GM12873 (cell line): ENCODE measurements around the gene CFAP52.
A peak's percentile ranks its signal among the peaks of the same experiment; 100 is the strongest.

ENCODE experiments used
- CTCF ChIP-seq: IDR thresholded peaks from 2 replicates; pipeline ENCODE4 v1.5.1; 2012; ENCODE audit warnings: low read depth, mild to moderate bottlenecking, moderate library complexity, low read length, control low read depth; ENCODE audit not compliant: insufficient read depth; ENCODE audit errors: missing control alignments

Gene CFAP52

GRCh38 chr17:9576521-9577372, at the start of gene CFAP52:
TSS of gene CFAP52 (plus strand) at chr17:9576642. CDS start at chr17:9576696, 54 bp downstream.
- peak; percentile 62 for TF ChIP-seq CTCF

- TF ChIP-seq CTCF = no peak
Measured at GRCh38 chr17:9527788-9528187, 48.7 kb upstream of the CFAP52 start.

DNA sequence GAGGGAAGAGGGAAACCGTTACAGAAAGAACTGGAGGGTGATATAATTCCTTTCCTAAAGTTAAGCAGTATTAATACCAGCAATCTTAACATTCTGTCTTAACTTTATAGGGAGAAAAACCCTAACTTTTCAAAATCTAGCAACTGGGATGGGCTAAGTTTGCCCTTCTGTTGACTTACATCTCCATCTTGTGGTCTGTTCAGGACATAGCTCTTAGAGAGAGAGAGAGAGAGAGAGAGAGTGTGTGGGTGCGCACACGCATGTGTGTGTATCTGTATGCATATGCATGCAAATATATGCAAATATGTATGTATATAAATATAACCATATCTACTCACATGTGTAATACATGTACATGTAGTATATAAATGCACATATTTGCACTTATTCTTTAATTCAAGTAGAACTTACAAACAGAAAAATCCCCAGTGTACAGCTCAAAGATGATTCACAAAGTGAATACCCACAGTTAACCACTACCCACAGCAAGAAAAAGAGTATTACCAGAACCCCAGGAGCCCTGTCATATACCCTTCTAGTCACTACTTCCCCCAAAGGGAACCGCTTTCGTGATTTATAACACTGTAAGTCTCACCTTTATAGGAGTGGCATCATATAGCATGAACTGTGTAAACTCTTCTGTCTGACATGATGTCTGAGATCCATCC, 47.3 kb upstream of the CFAP52 start:
- peak; percentile 53 for TF ChIP-seq CTCF

DNA sequence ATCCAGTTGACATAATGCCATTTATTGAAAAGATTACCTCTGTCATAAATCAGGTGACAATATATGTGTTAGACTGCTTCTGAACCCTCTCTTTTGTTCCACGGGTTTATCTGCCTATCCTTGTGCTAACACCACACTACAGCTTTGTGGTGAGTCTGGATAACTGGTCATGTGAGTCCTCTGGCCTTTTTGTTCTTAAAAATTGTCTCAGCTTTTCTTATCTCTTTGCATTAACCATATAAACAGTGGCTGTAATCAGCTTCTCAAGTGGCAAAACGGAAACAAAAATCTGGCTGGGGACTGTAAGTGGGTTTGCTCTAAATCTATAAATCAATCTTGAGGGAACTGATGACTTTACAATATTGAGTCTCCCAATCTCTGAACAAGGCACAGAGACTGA, 45.4 kb upstream of the CFAP52 start:
- no peak for TF ChIP-seq CTCF

DNA sequence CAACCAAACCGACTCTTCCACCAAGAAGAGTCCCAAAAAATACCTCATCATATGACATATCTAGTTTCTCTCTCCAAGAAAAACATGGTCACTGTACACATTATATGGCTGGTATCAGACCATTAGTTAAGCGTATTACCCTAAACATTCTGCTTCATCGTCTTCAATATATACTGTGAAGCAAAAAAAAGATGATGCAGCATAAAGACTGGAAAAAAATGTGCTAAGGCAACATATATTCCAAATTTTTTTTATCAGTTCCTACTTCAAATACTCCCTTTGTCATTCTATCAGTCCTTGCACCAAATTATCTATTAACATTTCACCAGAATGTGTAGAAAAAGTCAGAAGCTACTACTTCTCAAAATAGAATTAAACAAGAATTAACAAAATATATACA, 43.7 kb upstream of the CFAP52 start:
- TF ChIP-seq CTCF = no peak

DNA sequence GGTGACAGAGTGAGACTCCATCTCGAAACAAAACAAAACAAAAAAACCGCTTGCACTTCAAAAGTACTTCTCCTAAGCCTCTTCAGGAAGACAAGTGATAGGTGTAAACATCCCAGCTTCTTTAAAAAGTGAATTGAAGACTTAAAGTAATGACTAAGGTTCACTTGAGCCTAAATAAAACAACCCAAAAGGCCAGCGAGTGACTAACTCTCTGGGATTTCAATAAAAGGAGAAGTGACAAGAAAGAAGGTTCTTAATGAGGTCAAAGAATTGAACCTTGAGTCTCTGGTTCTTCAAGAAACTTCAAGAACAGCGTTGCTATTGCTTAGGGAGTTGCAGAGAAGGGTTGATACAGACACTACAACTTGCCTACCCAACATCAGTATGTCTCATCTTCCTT, 43.0 kb upstream of the CFAP52 start:
- TF ChIP-seq CTCF = no peak

- no peak for TF ChIP-seq CTCF
Measured at GRCh38 chr17:9536061-9536460, 40.4 kb upstream of the CFAP52 start.
